RWPE2 (cell line): ENCODE data around the gene BGN.

Experiments
- ATAC-seq: fragments of 200-7000 bp; cut with Tn5 transposase; 3 replicates; pipeline ENCODE4 v1.9.1; 2021; ENCODE audit warnings: low read depth
- DNase-seq: peaks from one replicate; pipeline ENCODE4 v3.0.0-alpha.2; 2020; ENCODE audit warnings: low spot score
- H3K27ac ChIP-seq: fragments of 450-650 bp; 2 replicates; pipeline ENCODE4 v1.5.1; 2017; ENCODE audit warnings: mild to moderate bottlenecking; ENCODE audit not compliant: poor library complexity, severe bottlenecking
- H3K27me3 ChIP-seq: fragments of 250-450 bp; sonication (Bioruptor Pico); 2 replicates; pipeline ENCODE4 v1.5.1; 2021; ENCODE audit warnings: mild to moderate bottlenecking, moderate library complexity; ENCODE audit not compliant: insufficient read depth, poor library complexity, severe bottlenecking
- H3K36me3 ChIP-seq: fragments of 250-450 bp; sonication (Bioruptor Pico); 2 replicates; pipeline ENCODE4 v1.5.1; 2020; ENCODE audit warnings: low read depth, mild to moderate bottlenecking, moderate library complexity
- H3K4me1 ChIP-seq: fragments of 250-450 bp; sonication (Bioruptor Pico); 2 replicates; pipeline ENCODE4 v1.5.1; 2021; ENCODE audit warnings: mild to moderate bottlenecking, moderate library complexity; ENCODE audit not compliant: insufficient read depth, poor library complexity, severe bottlenecking
- H3K4me3 ChIP-seq: fragments of 250-450 bp; sonication (Bioruptor Pico); 2 replicates; pipeline ENCODE4 v1.5.1; 2021; ENCODE audit warnings: mild to moderate bottlenecking, moderate library complexity; ENCODE audit not compliant: severe bottlenecking
- H3K9me3 ChIP-seq: fragments of 250-450 bp; sonication (Bioruptor Pico); 2 replicates; pipeline ENCODE4 v1.5.1; 2021; ENCODE audit warnings: mild to moderate bottlenecking, moderate library complexity; ENCODE audit not compliant: severe bottlenecking
- CTCF ChIP-seq: fragments of 450-650 bp; IDR thresholded peaks from one replicate; pipeline ENCODE4 v1.5.1; 2017; ENCODE audit warnings: mild to moderate bottlenecking, moderate library complexity; ENCODE audit not compliant: poor library complexity, severe bottlenecking

BGN gene

DNA sequence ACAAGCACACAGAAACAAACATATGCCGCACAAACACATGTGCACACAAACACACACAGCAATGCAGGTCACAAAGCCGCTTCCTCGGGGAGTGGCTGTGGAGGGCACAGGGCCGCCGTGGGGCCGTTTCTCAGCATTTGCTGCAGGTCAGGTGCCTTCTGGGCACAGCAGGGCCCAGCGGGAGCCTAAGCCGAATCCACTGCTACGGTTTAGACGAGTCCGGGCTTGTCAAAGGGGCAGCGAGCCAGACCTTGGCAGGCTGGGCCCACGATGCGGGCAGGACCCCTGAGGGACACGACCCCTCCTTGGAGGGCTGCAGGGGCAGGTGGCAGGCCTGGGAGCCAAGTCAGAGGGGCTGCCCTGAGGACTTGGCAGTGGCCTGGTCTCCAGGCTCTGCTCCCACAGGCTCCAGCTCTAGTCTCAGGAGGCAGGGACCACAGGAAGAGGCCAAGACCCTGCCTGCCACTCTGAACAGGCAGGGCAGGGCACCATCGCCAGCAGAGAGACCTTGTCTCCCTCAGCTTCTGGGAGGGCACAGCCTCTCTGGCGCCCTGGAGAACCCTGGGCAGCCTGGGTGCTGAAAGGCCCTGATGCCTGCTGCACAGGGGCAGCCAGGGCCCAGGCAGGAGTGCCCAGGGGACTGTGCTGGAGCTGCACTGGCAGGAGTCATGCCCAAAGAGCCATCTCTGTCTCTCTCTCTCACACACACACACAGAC is 17.2 kb downstream of the BGN start:
- Histone ChIP-seq H3K27ac (no peak overlapping the region), H3K36me3 (no peaks in the 10 kb centered on the region), H3K4me1 (no peaks in the 10 kb centered on the region), H3K27me3 (no peaks in the 10 kb centered on the region), H3K9me3 (no peaks in the 10 kb centered on the region), H3K4me3 (no peak overlapping the region)
- no peak for TF ChIP-seq CTCF
- ATAC-seq (no peak), DNase-seq (no peak)

- no peak for TF ChIP-seq CTCF
- H3K4me1 ChIP-seq, result no peaks in the 10 kb centered on the region
Observed at GRCh38 chrX:153512501-153512893, 17.7 kb downstream of the BGN start.

GRCh38 chrX:153513265-153513664 is 18.5 kb downstream of the BGN start:
- H3K4me1 ChIP-seq, result no peaks in the 10 kb centered on the region
- DNase-seq (no peak), ATAC-seq (no peak)
- no peak overlapping the region for H3K4me3 ChIP-seq
- no peak overlapping the region for H3K27ac ChIP-seq
- no peaks in the 10 kb centered on the region for H3K9me3 ChIP-seq
- no peaks in the 10 kb centered on the region for H3K36me3 ChIP-seq
- TF ChIP-seq CTCF, result no peak
- H3K27me3 ChIP-seq, result peaks cover 3% of the 10 kb centered on the region

More at GRCh38 chrX:153512501-153512893, 17.7 kb downstream of the BGN start:
- ATAC-seq (no peak), DNase-seq (no peak)
- H3K36me3 ChIP-seq, result no peaks in the 10 kb centered on the region
- no peak overlapping the region for H3K27ac ChIP-seq
- H3K4me3 ChIP-seq, result no peak overlapping the region
- H3K9me3 ChIP-seq, result no peaks in the 10 kb centered on the region
- H3K27me3 ChIP-seq, result no peaks in the 10 kb centered on the region

DNA sequence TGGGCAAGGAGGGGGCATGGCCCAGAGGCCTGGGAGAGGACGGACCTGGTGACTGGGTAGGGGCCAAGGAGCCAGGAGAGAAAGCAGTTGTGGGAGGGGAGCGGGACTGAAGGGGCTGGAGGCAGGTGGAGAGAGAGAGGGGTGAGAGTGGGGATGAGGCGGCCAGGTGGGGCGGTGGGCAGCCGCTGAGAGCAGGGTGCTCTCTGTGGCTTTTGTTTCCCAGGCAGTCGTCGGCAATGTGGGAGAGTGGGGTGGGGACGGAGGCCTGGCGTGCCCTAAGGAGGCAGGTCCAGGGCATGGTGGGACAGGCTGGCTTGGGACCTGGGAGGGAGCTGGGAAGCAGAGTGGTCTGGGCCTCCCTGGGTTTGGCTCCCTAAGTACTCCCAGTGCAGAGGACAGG is 19.5 kb downstream of the BGN start:
- Histone ChIP-seq H3K9me3 (no peaks in the 10 kb centered on the region), H3K27ac (no peak overlapping the region), H3K4me1 (no peaks in the 10 kb centered on the region), H3K4me3 (no peak overlapping the region), H3K36me3 (no peaks in the 10 kb centered on the region), H3K27me3 (peaks cover 11% of the 10 kb centered on the region)
- no peak for TF ChIP-seq CTCF
- DNase-seq (no peak), ATAC-seq (no peak)

GRCh38 chrX:153515435-153515834 is 20.7 kb downstream of the BGN start:
- Histone ChIP-seq H3K9me3 (no peaks in the 10 kb centered on the region), H3K27ac (no peak overlapping the region), H3K27me3 (peaks cover 11% of the 10 kb centered on the region), H3K4me1 (no peaks in the 10 kb centered on the region), H3K36me3 (no peaks in the 10 kb centered on the region), H3K4me3 (no peak overlapping the region)
- DNase-seq, result no peak
- no peak for ATAC-seq
- no peak for TF ChIP-seq CTCF
